Testis (tissue), 3 donors: Measurements from ENCODE around the gene INO80B. TPM values are rescaled to one million over a fixed set of nuclear protein-coding genes. Genes with fewer than 3 reads are reported as not detected.
"Not testable (repeated sequence)": the region's sequence is repeated elsewhere in the genome, so short reads cannot be mapped to it uniquely, and the experiment has no call there.

Source experiments
- DNase-seq: peaks from one replicate; pipeline ENCODE4 v3.0.0-alpha.2; 2019
- H3K27ac ChIP-seq, 2 donors: fragments of 200-600 bp; sonication (generic); one replicate each; pipeline ENCODE4 v1.5.1; 2019
- H3K27me3 ChIP-seq: fragments of 200-600 bp; sonication (generic); one replicate; pipeline ENCODE4 v1.5.1; 2019
- H3K36me3 ChIP-seq: fragments of 200-600 bp; sonication (generic); one replicate; pipeline ENCODE4 v1.5.1; 2017; ENCODE audit warnings: low read depth; ENCODE audit errors: missing control alignments
- H3K4me1 ChIP-seq: fragments of 200-600 bp; sonication (generic); one replicate; pipeline ENCODE4 v1.5.1; 2019
- H3K4me3 ChIP-seq, 2 donors: fragments of 200-600 bp; sonication (generic); one replicate each; pipeline ENCODE4 v1.5.1; 2017 to 2019
- H3K9me3 ChIP-seq: fragments of 200-600 bp; sonication (generic); one replicate; pipeline ENCODE4 v1.5.1; 2017
- CTCF ChIP-seq, 3 experiments: fragments of 450-650 bp in 2 of 3; fragments of 200-600 bp in 1 of 3; sonication (generic) in 1 of 3; IDR thresholded peaks; one replicate each; pipeline ENCODE4 v1.5.1; 2016 to 2019; ENCODE audit warnings: antibody characterized with exemption in 3 of 3, mild to moderate bottlenecking in 2 of 3, moderate library complexity in 1 of 3
- POLR2A ChIP-seq: fragments of 450-650 bp; IDR thresholded peaks from one replicate; pipeline ENCODE4 v1.6.1; 2017; ENCODE audit warnings: antibody characterized with exemption, mild to moderate bottlenecking, moderate library complexity
- WGBS, 2 donors: methylation state at CpG; one replicate each; pipeline ENCODE4 v1.1.5; 2018; 5-methylcytosine and 5-hydroxymethylcytosine counted together
- intact Hi-C: fragments of 100-400 bp; cut with DNase I; formaldehyde crosslinking; loops from one replicate; pipeline ENCODE4 v1.15.1; 2023; ENCODE audit warnings: low total_unique reads
- polyA plus RNA-seq: library from polyadenylated mRNA; stranded (reverse); fragments of 350-450 nt; fragmentation: Illumina TruSeq; extraction: RNeasy Lipid Tissue Mini Kit (QIAGEN cat#74804); gene quantifications from one replicate; pipeline ENCODE4 v1.2.3, GENCODE V29; 2014; ENCODE audit warnings: low read depth, low replicate concordance; ENCODE audit not compliant: insufficient read depth
- total RNA-seq, 2 donors: library from RNA; depleted of rRNA; stranded (reverse); fragments of >200 nt; gene quantifications; one replicate each; pipeline ENCODE4 v1.2.3, GENCODE V29; 2016

INO80B gene
- total and polyA plus RNA-seq, 3 donors from 2014 or later = 23.1 to 59.3 (median 27.9) TPM

GRCh38 chr2:74474899-74475298, 20.0 kb downstream of the INO80B start:
- TF ChIP-seq POLR2A (no peak), CTCF (IDR thresholded peaks at IDR 0.05) (no peak)

GRCh38 chr2:74481431-74481830, 26.5 kb downstream of the INO80B start:
- no peak for DNase-seq
- no peaks in the 10 kb centered on the region for H3K9me3 ChIP-seq
- no peak overlapping the region for H3K27ac ChIP-seq
- no peaks in the 10 kb centered on the region for H3K36me3 ChIP-seq
- TF ChIP-seq POLR2A = no peak
- TF ChIP-seq CTCF (IDR thresholded peaks at IDR 0.05) = no peak
- 19 to 40% methylated on average over 3 of the region's 3 CpGs for WGBS, 2 donors
- H3K27me3 ChIP-seq = no peaks in the 10 kb centered on the region
- peaks cover 20% of the 10 kb centered on the region for H3K4me1 ChIP-seq
- peak overlapping the region; percentile 87 to 90 for H3K4me3 ChIP-seq
- intact Hi-C loops = loop anchor here (10.0 kb wide), 1 partner anchor 103 kb away; no protein-coding TSS in a partner anchor

More at GRCh38 chr2:74474899-74475298, 20.0 kb downstream of the INO80B start:
- no peaks in the 10 kb centered on the region for H3K27me3 ChIP-seq
- no peaks in the 10 kb centered on the region for H3K9me3 ChIP-seq
- H3K36me3 ChIP-seq = no peaks in the 10 kb centered on the region
- no peak overlapping the region for H3K4me3 ChIP-seq
- peaks cover 12% of the 10 kb centered on the region for H3K4me1 ChIP-seq
- no peak overlapping the region for H3K27ac ChIP-seq
- no peak for DNase-seq
- intact Hi-C loops = no loop called here
- WGBS, 2 donors = 73 to 86% methylated on average over 4 to 5 of the region's 5 CpGs

DNA sequence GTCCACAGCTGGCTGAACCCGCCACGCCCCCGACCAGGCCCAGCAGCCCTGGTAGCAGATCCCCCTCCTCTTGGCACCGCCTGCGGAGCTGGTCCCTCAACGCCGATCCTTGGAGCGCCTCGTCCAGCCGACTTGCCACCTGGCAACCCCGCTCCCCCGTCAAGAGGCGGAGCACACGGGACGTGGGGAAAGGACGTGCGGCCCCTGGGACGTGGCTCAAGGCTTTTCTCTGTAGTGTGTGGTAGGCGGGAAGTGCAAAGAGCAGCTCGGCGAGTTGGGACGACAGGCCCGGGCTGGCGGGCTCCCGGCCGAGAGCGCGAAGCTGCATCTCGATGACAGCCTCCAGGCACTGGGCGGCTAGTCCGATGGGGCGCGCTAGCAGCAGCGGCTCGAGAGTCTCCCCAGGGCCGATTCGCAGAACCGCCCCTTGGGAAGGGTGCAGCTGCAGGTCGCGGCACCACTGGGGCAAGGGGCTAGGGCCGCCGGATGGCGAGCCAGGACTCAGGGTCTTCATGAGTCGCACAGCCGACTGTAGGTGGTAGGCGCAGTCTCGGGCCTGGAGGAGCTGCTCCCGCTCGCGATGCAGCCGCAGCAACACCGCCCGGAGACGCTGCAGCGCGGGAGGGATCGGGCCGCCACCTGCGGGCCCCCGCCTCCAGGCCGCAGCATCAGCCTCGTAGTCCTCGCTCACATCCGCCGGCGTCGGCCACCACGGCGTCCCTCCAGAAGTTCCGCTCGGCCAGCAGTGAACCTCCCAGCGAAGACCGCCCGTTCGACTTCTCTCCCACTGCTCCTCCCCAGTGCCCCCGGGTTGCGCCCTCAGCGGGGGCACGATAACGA, 27.3 kb downstream of the INO80B start:
- WGBS, 2 donors = 1 to 2% methylated on average over 24 to 75 of the region's 80 CpGs
- H3K27ac ChIP-seq = peak overlapping the region; percentile 85 to 93
- intact Hi-C loops = loop anchor here (10.0 kb wide), 1 partner anchor 103 kb away; no protein-coding TSS in a partner anchor
- DNase-seq = peak; percentile 36
- TF ChIP-seq POLR2A (no peak), CTCF (IDR thresholded peaks at IDR 0.05) (no peak)
- no peaks in the 10 kb centered on the region for H3K36me3 ChIP-seq
- H3K9me3 ChIP-seq = no peaks in the 10 kb centered on the region
- H3K27me3 ChIP-seq = no peaks in the 10 kb centered on the region
- H3K4me1 ChIP-seq = peaks cover 20% of the 10 kb centered on the region
- H3K4me3 ChIP-seq = peak overlapping the region; percentile 87 to 90

- intact Hi-C loops = loop anchor here (10.0 kb wide), 1 partner anchor 102 kb away; no protein-coding TSS in a partner anchor
- Histone ChIP-seq H3K27me3 (no peaks in the 10 kb centered on the region), H3K27ac (peak within 1 kb of the TSS; percentile 85 to 93), H3K9me3 (no peaks in the 10 kb centered on the region), H3K4me3 (peak within 1 kb of the TSS; percentile 87 to 90), H3K36me3 (no peaks in the 10 kb centered on the region), H3K4me1 (peaks cover 20% of the 10 kb centered on the region)
- 0% methylated on average over 45 to 50 of the region's 50 CpGs for WGBS, 2 donors
- TF ChIP-seq CTCF (IDR thresholded peaks at IDR 0.05) (peak; percentile 69 to 88 (median 71)), POLR2A (no peak)
- peak; percentile 98 for DNase-seq
These were observed 28.2 kb downstream of the INO80B start, which contains the start of the genes CCDC142 and TTC31 for GRCh38 chr2:74482801-74483674. Gene CCDC142 (minus strand): TSS chr2:74482998. CDS start chr2:74482837, 161 bp downstream. Gene TTC31 (plus strand): TSS chr2:74483081. CDS start chr2:74483096, 15 bp downstream.

DNA sequence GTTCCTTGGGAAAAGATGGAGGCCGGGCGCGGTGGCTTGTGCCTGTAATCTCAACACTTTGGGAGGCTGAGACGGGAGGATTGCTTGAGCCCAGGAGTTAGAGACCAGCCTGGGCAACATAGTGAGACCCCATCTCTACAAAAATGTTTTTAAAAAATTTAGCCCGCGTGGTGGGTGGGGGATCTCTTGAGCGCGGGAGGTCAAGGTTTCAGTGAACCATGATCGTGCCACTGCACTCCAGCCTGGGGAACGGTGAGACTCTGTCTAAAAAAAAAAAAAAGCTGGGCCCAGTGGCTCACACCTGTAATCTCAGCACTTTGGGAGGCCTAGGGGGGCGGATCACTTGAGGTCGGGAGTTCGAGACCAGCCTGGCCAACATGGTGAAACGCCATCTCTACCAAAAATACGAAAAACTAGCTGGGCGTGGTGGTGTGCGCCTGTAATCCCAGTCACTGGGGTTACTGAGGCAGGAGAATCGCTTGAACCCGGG, 28.8 kb downstream of the INO80B start:
- not testable (repeated sequence) for H3K27ac ChIP-seq
- intact Hi-C loops = loop anchor here (10.0 kb wide), 1 partner anchor 101 kb away; no protein-coding TSS in a partner anchor
- 52 to 62% methylated on average over 19 of the region's 19 CpGs for WGBS, 2 donors

More for the DNA sequence above, 28.8 kb downstream of the INO80B start:
- Histone ChIP-seq H3K4me3 (peak overlapping the region; percentile 87 to 90), H3K4me1 (peaks cover 20% of the 10 kb centered on the region)
- not testable (repeated sequence) for H3K9me3 ChIP-seq, H3K36me3 ChIP-seq, H3K27me3 ChIP-seq, DNase-seq
